ENCODE results near the gene AKR1A1. TPM values are rescaled to one million over a fixed set of nuclear protein-coding genes. Genes with fewer than 3 reads are reported as not detected.

The AKR1A1 gene
- total RNA-seq, 1 experiment from 2014 or later: 142 TPM

DNA sequence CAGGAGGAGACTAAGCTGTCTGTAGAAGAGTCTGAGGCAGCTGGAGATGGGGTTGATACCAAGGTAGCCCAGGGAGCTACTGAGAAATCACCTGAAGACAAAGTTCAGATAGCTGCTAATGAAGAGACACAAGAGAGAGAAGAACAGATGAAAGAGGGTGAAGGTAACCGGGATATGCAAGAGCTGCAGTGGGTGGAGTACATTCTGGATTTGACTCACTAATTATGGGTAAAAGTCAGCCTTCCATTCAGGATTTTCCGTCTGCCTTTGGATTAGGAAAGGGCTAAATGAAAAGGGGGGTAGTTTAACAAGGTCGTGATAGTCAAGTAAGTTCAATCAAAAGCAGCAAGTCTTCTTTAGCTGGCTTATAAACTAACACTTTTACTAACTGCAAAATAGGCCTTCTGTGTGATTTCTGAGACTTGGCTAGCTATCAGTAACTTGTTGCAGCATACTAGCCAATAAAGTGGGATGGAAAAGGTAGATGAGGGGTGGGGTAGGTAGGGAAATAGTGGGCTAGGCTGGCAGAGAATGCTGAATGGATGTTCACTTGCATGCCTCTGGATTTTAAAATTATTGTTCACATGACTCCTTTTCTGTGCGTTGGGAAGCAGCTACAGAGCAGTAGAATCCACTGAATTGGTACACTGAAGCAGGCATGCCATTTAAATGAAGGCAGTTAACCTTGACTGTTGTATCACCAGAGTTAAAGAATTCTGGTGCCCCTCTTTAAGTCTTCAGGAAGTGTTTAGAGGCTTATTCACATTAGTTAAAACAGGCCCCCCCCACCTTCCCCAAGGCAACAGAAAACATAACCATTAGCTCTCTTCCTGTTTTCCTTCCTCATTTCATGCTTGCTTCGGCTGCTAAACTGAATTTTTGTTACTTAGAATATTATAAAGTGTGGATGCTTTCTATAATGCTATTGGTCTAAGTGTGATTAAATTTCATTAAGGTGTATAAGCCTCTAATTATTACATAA, 57.8 kb downstream of the AKR1A1 start:
- TF ChIP-seq, protein P1, sequence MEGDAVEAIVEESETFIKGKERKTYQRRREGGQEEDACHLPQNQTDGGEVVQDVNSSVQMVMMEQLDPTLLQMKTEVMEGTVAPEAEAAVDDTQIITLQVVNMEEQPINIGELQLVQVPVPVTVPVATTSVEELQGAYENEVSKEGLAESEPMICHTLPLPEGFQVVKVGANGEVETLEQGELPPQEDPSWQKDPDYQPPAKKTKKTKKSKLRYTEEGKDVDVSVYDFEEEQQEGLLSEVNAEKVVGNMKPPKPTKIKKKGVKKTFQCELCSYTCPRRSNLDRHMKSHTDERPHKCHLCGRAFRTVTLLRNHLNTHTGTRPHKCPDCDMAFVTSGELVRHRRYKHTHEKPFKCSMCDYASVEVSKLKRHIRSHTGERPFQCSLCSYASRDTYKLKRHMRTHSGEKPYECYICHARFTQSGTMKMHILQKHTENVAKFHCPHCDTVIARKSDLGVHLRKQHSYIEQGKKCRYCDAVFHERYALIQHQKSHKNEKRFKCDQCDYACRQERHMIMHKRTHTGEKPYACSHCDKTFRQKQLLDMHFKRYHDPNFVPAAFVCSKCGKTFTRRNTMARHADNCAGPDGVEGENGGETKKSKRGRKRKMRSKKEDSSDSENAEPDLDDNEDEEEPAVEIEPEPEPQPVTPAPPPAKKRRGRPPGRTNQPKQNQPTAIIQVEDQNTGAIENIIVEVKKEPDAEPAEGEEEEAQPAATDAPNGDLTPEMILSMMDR (IDR thresholded peaks at IDR 0.05): no peak
- TF ChIP-seq, protein P2, sequence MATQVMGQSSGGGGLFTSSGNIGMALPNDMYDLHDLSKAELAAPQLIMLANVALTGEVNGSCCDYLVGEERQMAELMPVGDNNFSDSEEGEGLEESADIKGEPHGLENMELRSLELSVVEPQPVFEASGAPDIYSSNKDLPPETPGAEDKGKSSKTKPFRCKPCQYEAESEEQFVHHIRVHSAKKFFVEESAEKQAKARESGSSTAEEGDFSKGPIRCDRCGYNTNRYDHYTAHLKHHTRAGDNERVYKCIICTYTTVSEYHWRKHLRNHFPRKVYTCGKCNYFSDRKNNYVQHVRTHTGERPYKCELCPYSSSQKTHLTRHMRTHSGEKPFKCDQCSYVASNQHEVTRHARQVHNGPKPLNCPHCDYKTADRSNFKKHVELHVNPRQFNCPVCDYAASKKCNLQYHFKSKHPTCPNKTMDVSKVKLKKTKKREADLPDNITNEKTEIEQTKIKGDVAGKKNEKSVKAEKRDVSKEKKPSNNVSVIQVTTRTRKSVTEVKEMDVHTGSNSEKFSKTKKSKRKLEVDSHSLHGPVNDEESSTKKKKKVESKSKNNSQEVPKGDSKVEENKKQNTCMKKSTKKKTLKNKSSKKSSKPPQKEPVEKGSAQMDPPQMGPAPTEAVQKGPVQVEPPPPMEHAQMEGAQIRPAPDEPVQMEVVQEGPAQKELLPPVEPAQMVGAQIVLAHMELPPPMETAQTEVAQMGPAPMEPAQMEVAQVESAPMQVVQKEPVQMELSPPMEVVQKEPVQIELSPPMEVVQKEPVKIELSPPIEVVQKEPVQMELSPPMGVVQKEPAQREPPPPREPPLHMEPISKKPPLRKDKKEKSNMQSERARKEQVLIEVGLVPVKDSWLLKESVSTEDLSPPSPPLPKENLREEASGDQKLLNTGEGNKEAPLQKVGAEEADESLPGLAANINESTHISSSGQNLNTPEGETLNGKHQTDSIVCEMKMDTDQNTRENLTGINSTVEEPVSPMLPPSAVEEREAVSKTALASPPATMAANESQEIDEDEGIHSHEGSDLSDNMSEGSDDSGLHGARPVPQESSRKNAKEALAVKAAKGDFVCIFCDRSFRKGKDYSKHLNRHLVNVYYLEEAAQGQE (IDR thresholded peaks at IDR 0.05; ENCODE audit: insufficient read depth in 1 of 2, low read depth in 2 of 2, low read length in 1 of 2): no peak
- TF ChIP-seq TCF7L2 (IDR thresholded peaks at IDR 0.05; ENCODE audit: low read depth, low read length) (no peak), SIN3A (IDR thresholded peaks at IDR 0.05; ENCODE audit: borderline replicate concordance, insufficient read depth, low read depth, low read length) (no peak), POLR2AphosphoS5 (IDR thresholded peaks at IDR 0.05; ENCODE audit: low read depth, low read length) (no peak)
- intact Hi-C loops (cut with micrococcal nuclease; ENCODE audit: unreplicated experiment) (no loop called here), in situ Hi-C loops (cut with HindIII; ENCODE audit: low pct_unique_long_range_greater_than_20kb, low sequenced_read_pairs) (no loop called here)
- ATAC-seq (no peak), DNase-seq (ENCODE audit: low read depth, low spot score) (no peak)
- ChIA-PET POLR2A (interaction anchor here (0.5 kb wide), 1 partner anchor 30 kb away, joined by 3 read pairs; no protein-coding TSS in a partner anchor), CTCF (no interaction called here)
- Histone ChIP-seq H3K36me3 (ENCODE audit: control insufficient read depth, insufficient read depth, low read length) (peaks cover 27% of the 10 kb centered on the region), H3K9me3 (ENCODE audit: control insufficient read depth, insufficient read depth, low read depth, low read length) (no peaks in the 10 kb centered on the region), H3K4me3 (ENCODE audit: low read depth in 2 of 2, low read length in 2 of 2) (no peak overlapping the region), H3K27ac (ENCODE audit: low read length) (no peak overlapping the region), H3K4me1 (ENCODE audit: control insufficient read depth, insufficient read depth, low read length) (no peaks in the 10 kb centered on the region), H3K27me3 (ENCODE audit: control insufficient read depth, insufficient read depth, low read length) (no peaks in the 10 kb centered on the region)
- no TSS peak for BruUV-seq (replicated peaks)

DNA sequence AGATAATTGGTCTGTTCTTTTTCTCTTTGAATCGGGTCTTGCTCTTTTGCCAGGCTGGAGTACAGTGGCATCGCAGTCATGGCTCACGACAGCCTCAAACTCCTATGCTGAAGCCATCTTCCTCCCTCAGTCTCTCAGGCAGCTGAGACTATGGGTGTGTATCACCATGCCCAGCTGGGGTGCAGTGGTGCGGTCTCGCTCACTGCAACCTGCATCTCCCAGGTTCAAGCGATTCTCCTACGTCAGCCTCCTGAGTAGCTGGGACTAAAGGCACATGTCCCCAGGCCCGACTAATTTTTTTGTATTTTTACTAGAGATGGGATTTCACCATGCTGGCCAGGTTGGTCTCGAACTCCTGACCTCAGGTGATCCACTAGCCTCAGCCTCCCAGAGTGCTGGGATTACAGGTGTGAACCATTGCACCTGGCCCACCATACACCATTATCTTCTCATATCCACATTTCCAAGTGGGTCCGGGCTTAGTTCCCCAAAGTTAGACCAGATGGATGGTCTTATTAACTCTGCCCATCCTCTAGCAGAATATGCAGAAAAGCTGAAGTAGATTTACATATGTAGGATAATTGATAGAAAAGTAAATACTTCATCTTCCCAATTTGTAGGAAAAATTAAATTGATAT, 60.1 kb downstream of the AKR1A1 start:
- H3K27me3 ChIP-seq (ENCODE audit: control insufficient read depth, insufficient read depth, low read length): no peaks in the 10 kb centered on the region
- TF ChIP-seq SIN3A (IDR thresholded peaks at IDR 0.05; ENCODE audit: borderline replicate concordance, insufficient read depth, low read depth, low read length): no peak
- no peak for TF ChIP-seq TCF7L2 (IDR thresholded peaks at IDR 0.05; ENCODE audit: low read depth, low read length)
- TF ChIP-seq, protein P2 (IDR thresholded peaks at IDR 0.05; ENCODE audit: insufficient read depth in 1 of 2, low read depth in 2 of 2, low read length in 1 of 2): no peak
- TF ChIP-seq, protein P1 (IDR thresholded peaks at IDR 0.05): no peak
- TF ChIP-seq POLR2AphosphoS5 (IDR thresholded peaks at IDR 0.05; ENCODE audit: low read depth, low read length): no peak
- no peak overlapping the region for H3K4me3 ChIP-seq (ENCODE audit: low read depth in 2 of 2, low read length in 2 of 2)
- ChIA-PET CTCF (no interaction called here), POLR2A (no interaction called here)
- 0 out of 2 replicates have a peak, but pooled peaks have one; percentile 10 for ATAC-seq
- in situ Hi-C loops (cut with HindIII; ENCODE audit: low pct_unique_long_range_greater_than_20kb, low sequenced_read_pairs) (no loop called here), intact Hi-C loops (cut with micrococcal nuclease; ENCODE audit: unreplicated experiment) (no loop called here)
- no peak for DNase-seq (ENCODE audit: low read depth, low spot score)
- no peaks in the 10 kb centered on the region for H3K9me3 ChIP-seq (ENCODE audit: control insufficient read depth, insufficient read depth, low read depth, low read length)
- H3K36me3 ChIP-seq (ENCODE audit: control insufficient read depth, insufficient read depth, low read length): peaks cover 18% of the 10 kb centered on the region
- no TSS peak for BruUV-seq (replicated peaks)
- no peak overlapping the region for H3K27ac ChIP-seq (ENCODE audit: low read length)
- no peaks in the 10 kb centered on the region for H3K4me1 ChIP-seq (ENCODE audit: control insufficient read depth, insufficient read depth, low read length)

All from Panc1 (cell line).